ENCODE results near the gene ABCC2.
"Not testable (repeated sequence)": the region's sequence is repeated elsewhere in the genome, so short reads cannot be mapped to it uniquely, and the experiment has no call there.

DNA sequence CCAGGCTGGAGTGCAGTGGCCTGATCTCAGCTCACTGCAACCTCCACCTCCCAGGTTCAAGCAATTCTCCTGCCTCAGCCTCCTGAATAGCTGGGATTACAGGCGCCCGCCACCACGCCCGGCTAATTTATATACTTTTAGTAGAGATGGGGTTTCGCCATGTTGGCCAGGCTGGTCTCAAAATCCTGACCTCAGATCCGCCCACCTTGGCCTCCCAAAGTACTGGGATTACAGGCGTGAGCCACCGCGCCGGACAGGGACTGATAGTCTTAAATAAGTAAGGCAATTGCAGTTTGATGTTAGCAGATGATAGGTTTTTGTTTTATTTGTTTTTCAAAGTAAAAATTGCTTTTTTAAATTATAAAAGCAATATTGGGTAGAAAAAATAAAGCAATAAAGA, 48.3 kb upstream of the ABCC2 start:
- TF ChIP-seq, protein P1, sequence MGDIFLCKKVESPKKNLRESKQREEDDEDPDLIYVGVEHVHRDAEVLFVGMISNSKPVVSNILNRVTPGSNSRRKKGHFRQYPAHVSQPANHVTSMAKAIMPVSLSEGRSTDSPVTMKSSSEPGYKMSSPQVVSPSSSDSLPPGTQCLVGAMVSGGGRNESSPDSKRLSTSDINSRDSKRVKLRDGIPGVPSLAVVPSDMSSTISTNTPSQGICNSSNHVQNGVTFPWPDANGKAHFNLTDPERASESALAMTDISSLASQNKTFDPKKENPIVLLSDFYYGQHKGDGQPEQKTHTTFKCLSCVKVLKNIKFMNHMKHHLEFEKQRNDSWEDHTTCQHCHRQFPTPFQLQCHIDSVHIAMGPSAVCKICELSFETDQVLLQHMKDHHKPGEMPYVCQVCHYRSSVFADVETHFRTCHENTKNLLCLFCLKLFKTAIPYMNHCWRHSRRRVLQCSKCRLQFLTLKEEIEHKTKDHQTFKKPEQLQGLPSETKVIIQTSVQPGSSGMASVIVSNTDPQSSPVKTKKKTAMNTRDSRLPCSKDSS (IDR thresholded peaks at IDR 0.05; ENCODE audit: low read depth, partially characterized antibody) = not testable (repeated sequence)
- TF ChIP-seq MAZ (CRISPR knock-in tag; conservative IDR thresholded peaks at IDR 0.05 in 1 of 2, IDR thresholded peaks at IDR 0.05 in 1 of 2); ESRRA (IDR thresholded peaks at IDR 0.05; ENCODE audit: borderline replicate concordance, low read depth); BCL6 (CRISPR knock-in tag; IDR thresholded peaks at IDR 0.05): not testable (repeated sequence)
- TF ChIP-seq, protein P2, sequence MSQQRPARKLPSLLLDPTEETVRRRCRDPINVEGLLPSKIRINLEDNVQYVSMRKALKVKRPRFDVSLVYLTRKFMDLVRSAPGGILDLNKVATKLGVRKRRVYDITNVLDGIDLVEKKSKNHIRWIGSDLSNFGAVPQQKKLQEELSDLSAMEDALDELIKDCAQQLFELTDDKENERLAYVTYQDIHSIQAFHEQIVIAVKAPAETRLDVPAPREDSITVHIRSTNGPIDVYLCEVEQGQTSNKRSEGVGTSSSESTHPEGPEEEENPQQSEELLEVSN (IDR thresholded peaks at IDR 0.05; ENCODE audit: borderline replicate concordance in 1 of 2, extremely low read depth in 1 of 2, insufficient read depth in 1 of 2, insufficient read length in 1 of 2, low read depth in 1 of 2, low read length in 1 of 2, poor library complexity in 1 of 2, severe bottlenecking in 1 of 2) = not testable (repeated sequence)
- TF ChIP-seq, protein P3, sequence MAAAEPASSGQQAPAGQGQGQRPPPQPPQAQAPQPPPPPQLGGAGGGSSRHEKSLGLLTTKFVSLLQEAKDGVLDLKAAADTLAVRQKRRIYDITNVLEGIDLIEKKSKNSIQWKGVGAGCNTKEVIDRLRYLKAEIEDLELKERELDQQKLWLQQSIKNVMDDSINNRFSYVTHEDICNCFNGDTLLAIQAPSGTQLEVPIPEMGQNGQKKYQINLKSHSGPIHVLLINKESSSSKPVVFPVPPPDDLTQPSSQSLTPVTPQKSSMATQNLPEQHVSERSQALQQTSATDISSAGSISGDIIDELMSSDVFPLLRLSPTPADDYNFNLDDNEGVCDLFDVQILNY (CRISPR knock-in tag; IDR thresholded peaks at IDR 0.05) = not testable (repeated sequence)
- TF ChIP-seq, protein P4, sequence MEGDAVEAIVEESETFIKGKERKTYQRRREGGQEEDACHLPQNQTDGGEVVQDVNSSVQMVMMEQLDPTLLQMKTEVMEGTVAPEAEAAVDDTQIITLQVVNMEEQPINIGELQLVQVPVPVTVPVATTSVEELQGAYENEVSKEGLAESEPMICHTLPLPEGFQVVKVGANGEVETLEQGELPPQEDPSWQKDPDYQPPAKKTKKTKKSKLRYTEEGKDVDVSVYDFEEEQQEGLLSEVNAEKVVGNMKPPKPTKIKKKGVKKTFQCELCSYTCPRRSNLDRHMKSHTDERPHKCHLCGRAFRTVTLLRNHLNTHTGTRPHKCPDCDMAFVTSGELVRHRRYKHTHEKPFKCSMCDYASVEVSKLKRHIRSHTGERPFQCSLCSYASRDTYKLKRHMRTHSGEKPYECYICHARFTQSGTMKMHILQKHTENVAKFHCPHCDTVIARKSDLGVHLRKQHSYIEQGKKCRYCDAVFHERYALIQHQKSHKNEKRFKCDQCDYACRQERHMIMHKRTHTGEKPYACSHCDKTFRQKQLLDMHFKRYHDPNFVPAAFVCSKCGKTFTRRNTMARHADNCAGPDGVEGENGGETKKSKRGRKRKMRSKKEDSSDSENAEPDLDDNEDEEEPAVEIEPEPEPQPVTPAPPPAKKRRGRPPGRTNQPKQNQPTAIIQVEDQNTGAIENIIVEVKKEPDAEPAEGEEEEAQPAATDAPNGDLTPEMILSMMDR (IDR thresholded peaks at IDR 0.05 in 2 of 3, conservative IDR thresholded peaks at IDR 0.05 in 1 of 3; ENCODE audit: insufficient read depth in 2 of 3, low read depth in 1 of 3, low read length in 3 of 3) = not testable (repeated sequence)
